Chondrocyte (in vitro differentiated cells): Measurements from ENCODE around the gene MT1F. TPM values are rescaled to one million over a fixed set of nuclear protein-coding genes. Genes with fewer than 3 reads are reported as not detected.
A peak's percentile ranks its signal among the peaks of the same experiment; 100 is the strongest.

Experiments
- DNase-seq: peaks from one replicate; pipeline ENCODE4 v3.0.0; 2021; ENCODE audit warnings: mixed read lengths, low spot score
- H3K27ac Mint-ChIP-seq: one replicate; pipeline ENCODE4 v1.8.0; 2021; ENCODE audit warnings: mild to moderate bottlenecking, moderate library complexity, mixed read lengths; ENCODE audit not compliant: unreplicated experiment
- H3K27me3 Mint-ChIP-seq: 2 replicates; pipeline ENCODE4 v1.8.0; 2021; ENCODE audit warnings: low read depth, mixed read lengths
- H3K36me3 Mint-ChIP-seq: 2 replicates; pipeline ENCODE4 v1.8.0; 2021; ENCODE audit warnings: low read depth, mixed read lengths
- H3K4me1 Mint-ChIP-seq: 2 replicates; pipeline ENCODE4 v1.8.0; 2021; ENCODE audit warnings: low read depth, mild to moderate bottlenecking, mixed read lengths
- H3K4me3 Mint-ChIP-seq: one replicate; pipeline ENCODE4 v1.8.0; 2021; ENCODE audit warnings: mild to moderate bottlenecking, moderate library complexity, mixed read lengths; ENCODE audit not compliant: unreplicated experiment
- H3K9me3 Mint-ChIP-seq: 2 replicates; pipeline ENCODE4 v1.8.0; 2021; ENCODE audit warnings: low read depth, mixed read lengths
- total RNA-seq: library from RNA; stranded (reverse); gene quantifications from 3 replicates; pipeline ENCODE4 v1.2.1, GENCODE V29; 2021
- TF ChIP-seq, protein P1 (sequence below): fragments of 200-600 bp; sonication (generic); IDR thresholded peaks from 2 replicates; pipeline ENCODE4 v1.5.0; 2021; ENCODE audit warnings: antibody characterized with exemption, mild to moderate bottlenecking, moderate library complexity

MT1F gene
- total RNA-seq, 1 donor from 2014 or later = 5.8 TPM

DNA sequence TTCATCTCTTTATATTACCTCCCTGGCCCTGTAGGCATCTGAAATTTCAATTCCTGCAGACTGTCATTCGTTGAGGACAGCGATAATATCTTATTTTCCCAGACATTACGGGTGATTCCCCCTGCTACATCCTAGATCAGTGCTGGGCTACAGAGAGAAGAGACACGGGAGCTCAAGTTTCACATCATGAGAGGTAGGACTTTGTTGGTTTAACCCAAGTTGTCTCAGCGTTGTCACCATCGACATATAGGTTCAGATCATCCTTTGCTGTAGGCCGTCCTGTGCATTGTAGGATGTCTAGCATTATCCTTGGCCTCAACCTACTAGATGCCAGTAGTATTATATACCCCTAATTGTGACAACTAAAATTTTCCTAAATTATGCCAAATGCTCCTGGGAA is 43.8 kb downstream of the MT1F start:
- H3K36me3 Mint-ChIP-seq = no peaks in the 10 kb centered on the region
- no peak overlapping the region for H3K4me3 Mint-ChIP-seq
- DNase-seq = no peak
- H3K27ac Mint-ChIP-seq = peak overlapping the region; percentile 41
- TF ChIP-seq, protein P1, sequence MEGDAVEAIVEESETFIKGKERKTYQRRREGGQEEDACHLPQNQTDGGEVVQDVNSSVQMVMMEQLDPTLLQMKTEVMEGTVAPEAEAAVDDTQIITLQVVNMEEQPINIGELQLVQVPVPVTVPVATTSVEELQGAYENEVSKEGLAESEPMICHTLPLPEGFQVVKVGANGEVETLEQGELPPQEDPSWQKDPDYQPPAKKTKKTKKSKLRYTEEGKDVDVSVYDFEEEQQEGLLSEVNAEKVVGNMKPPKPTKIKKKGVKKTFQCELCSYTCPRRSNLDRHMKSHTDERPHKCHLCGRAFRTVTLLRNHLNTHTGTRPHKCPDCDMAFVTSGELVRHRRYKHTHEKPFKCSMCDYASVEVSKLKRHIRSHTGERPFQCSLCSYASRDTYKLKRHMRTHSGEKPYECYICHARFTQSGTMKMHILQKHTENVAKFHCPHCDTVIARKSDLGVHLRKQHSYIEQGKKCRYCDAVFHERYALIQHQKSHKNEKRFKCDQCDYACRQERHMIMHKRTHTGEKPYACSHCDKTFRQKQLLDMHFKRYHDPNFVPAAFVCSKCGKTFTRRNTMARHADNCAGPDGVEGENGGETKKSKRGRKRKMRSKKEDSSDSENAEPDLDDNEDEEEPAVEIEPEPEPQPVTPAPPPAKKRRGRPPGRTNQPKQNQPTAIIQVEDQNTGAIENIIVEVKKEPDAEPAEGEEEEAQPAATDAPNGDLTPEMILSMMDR = no peak
- H3K27me3 Mint-ChIP-seq = no peaks in the 10 kb centered on the region
- no peaks in the 10 kb centered on the region for H3K9me3 Mint-ChIP-seq
- peaks cover 10% of the 10 kb centered on the region for H3K4me1 Mint-ChIP-seq

DNA sequence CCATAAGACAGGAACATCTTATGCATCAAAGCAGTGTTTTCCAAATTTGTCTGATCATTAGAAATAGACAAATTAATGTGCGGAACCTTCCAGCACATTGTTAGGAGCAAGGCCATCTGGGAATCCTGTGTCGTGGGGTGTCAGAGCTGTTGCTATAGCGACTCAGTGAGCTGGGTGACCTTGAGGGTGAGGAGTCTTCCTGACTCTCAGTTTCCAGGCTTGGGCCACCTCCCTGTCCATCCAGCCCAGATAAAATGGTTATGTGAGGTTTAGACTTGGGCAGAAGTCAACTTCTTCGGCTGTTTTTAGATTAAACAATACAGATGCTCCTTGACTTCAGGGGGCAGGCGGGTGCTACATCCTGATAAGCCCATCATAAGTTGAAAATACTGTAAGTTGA is 45.1 kb downstream of the MT1F start:
- TF ChIP-seq, protein P1 = no peak
- DNase-seq = no peak
- peaks cover 10% of the 10 kb centered on the region for H3K4me1 Mint-ChIP-seq
- H3K4me3 Mint-ChIP-seq = no peak overlapping the region
- no peaks in the 10 kb centered on the region for H3K36me3 Mint-ChIP-seq
- no peaks in the 10 kb centered on the region for H3K27me3 Mint-ChIP-seq
- no peak overlapping the region for H3K27ac Mint-ChIP-seq
- no peaks in the 10 kb centered on the region for H3K9me3 Mint-ChIP-seq

Other genes starting within 250 kb of the MT1F start
- gene AMFR, start 232.4 kb upstream of the MT1F start, total RNA-seq = 95.4 to 104 TPM (median 99.0 TPM) in 3 replicates
- 69.0 to 80.5 TPM (median 72.7 TPM) in 3 replicates for gene NUDT21, start 206.6 kb upstream of the MT1F start, total RNA-seq
- 62.6 to 68.6 TPM (median 62.9 TPM) in 3 replicates for gene OGFOD1, start 206.4 kb upstream of the MT1F start, total RNA-seq
- gene BBS2, start 137.9 kb upstream of the MT1F start, total RNA-seq = 32.6 to 47.0 TPM (median 36.9 TPM) in 3 replicates
- gene MT4, start 92.9 kb upstream of the MT1F start, total RNA-seq = not detected in 3 replicates
- gene MT3, start 68.4 kb upstream of the MT1F start, total RNA-seq = 0.77 TPM in 1 of 3 replicates, not detected in the others
- gene MT2A, start 49.4 kb upstream of the MT1F start, total RNA-seq = 160 to 407 TPM (median 183 TPM) in 3 replicates
- gene MT1E, start 32.2 kb upstream of the MT1F start, total RNA-seq = 23.2 to 35.8 TPM (median 31.4 TPM) in 3 replicates
- gene MT1M, start 25.3 kb upstream of the MT1F start, total RNA-seq = 0.35 to 0.59 TPM in 2 of 3 replicates, not detected in the other
- gene MT1A, start 19.3 kb upstream of the MT1F start, total RNA-seq = 1.1 TPM in 1 of 3 replicates, not detected in the others
- gene MT1B, start 6.1 kb upstream of the MT1F start, total RNA-seq = not detected in 3 replicates
- 1.1 TPM in 2 of 3 replicates, not detected in the other for gene MT1G, start 10.1 kb downstream of the MT1F start, total RNA-seq
- gene MT1H, start 11.9 kb downstream of the MT1F start, total RNA-seq = not detected in 3 replicates
- 36.6 to 136 TPM (median 44.7 TPM) in 3 replicates for gene MT1X, start 24.5 kb downstream of the MT1F start, total RNA-seq
- 48.6 to 86.9 TPM (median 50.0 TPM) in 3 replicates for gene NUP93, start 72.2 kb downstream of the MT1F start, total RNA-seq
- not detected in 3 replicates for gene SLC12A3, start 207.2 kb downstream of the MT1F start, total RNA-seq